ENCODE results near the gene MSRB3.

The MSRB3 gene

GRCh38 chr12:65293735-65294134, 15.3 kb downstream of the MSRB3 start:
- Histone ChIP-seq H3K79me2 (no peaks in the 10 kb centered on the region), H3K9me3 (ENCODE audit: control insufficient read depth, low read length) (no peaks in the 10 kb centered on the region), H3K9ac (no peak overlapping the region), H3K36me3 (ENCODE audit: control insufficient read depth, insufficient read depth, low read length) (no peaks in the 10 kb centered on the region), H2AFZ (no peak overlapping the region), H3K27me3 (ENCODE audit: control insufficient read depth, insufficient read depth, low read length) (no peaks in the 10 kb centered on the region), H3K27ac (no peak overlapping the region), H3K4me1 (no peaks in the 10 kb centered on the region), H3K4me2 (ENCODE audit: low read length) (no peak overlapping the region), H3K4me3 (ENCODE audit: low read depth, low read length) (no peak overlapping the region)
- TF ChIP-seq, protein P1, sequence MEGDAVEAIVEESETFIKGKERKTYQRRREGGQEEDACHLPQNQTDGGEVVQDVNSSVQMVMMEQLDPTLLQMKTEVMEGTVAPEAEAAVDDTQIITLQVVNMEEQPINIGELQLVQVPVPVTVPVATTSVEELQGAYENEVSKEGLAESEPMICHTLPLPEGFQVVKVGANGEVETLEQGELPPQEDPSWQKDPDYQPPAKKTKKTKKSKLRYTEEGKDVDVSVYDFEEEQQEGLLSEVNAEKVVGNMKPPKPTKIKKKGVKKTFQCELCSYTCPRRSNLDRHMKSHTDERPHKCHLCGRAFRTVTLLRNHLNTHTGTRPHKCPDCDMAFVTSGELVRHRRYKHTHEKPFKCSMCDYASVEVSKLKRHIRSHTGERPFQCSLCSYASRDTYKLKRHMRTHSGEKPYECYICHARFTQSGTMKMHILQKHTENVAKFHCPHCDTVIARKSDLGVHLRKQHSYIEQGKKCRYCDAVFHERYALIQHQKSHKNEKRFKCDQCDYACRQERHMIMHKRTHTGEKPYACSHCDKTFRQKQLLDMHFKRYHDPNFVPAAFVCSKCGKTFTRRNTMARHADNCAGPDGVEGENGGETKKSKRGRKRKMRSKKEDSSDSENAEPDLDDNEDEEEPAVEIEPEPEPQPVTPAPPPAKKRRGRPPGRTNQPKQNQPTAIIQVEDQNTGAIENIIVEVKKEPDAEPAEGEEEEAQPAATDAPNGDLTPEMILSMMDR (IDR thresholded peaks at IDR 0.05): no peak

DNA sequence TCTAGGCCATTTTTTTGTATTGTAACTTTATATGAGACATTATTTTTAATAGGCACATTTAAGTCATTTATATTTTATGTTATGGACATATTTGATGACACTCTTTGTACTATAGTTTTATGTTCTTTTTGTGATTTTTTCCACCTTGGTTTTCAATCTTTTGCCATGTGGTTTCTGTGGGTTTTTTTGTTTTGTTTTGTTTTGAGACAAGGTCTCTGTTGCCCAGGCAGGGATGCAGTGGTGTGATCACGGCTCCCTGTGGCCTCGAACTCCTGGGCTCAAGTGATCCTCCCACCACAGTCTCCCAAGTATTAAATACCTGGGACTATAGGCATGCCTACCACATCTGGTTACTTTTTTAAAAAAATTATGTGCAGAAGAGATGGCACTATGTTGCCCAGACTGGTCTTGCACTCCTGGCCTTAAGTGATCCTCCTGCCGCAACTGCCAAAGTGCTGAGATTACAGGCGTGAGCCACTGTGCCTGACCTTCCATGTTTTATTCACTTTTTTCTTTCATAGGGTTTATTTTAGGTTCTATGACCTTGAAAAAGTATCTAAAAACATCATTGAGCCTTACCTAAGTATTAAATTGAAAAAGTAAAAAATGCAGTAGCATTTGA, 16.3 kb downstream of the MSRB3 start:
- Histone ChIP-seq H3K4me2 (ENCODE audit: low read length) (no peak overlapping the region), H3K9me3 (ENCODE audit: control insufficient read depth, low read length) (no peaks in the 10 kb centered on the region), H2AFZ (no peak overlapping the region), H3K4me1 (no peaks in the 10 kb centered on the region), H3K27me3 (ENCODE audit: control insufficient read depth, insufficient read depth, low read length) (no peaks in the 10 kb centered on the region), H3K27ac (no peak overlapping the region), H3K9ac (no peak overlapping the region), H3K4me3 (ENCODE audit: low read depth, low read length) (no peak overlapping the region), H3K36me3 (ENCODE audit: control insufficient read depth, insufficient read depth, low read length) (no peaks in the 10 kb centered on the region), H3K79me2 (no peaks in the 10 kb centered on the region)
- TF ChIP-seq, protein P1 (IDR thresholded peaks at IDR 0.05): no peak

DNA sequence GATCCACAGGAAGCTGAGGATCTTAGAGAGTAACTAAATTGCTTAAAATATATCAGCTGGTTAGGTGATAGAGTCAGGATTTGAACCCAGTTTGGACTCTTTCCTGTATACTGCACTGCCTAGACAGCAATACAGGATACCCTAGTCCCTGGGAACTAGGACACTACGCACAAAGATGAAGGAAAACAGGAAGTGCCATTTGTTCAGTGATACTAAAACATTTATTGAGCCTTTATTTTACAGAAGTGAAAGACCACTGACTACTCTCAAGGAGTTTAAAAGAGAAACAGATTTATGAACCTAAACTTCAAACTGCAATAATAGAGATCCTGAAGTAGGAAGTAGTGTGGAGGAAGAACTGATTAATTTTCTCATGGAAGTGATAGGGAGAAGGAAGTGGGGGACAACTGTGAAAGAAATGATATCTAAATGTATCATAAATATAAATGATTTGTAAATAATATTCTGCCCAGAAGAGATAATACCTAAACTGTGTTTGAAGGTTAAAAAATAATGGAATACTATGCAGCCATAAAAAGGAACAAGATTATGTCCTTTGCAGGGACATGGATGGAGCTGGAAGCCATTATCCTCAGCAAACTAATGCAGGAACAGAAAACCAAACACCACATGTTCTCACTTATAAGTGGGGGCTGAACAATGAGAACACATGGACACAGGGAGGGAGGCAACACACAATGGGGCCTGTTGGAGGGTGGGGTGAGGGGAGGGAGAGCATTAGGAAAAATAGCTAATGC, 18.2 kb downstream of the MSRB3 start:
- H3K27me3 ChIP-seq (ENCODE audit: control insufficient read depth, insufficient read depth, low read length): no peaks in the 10 kb centered on the region
- TF ChIP-seq, protein P1 (IDR thresholded peaks at IDR 0.05): no peak
- H3K4me2 ChIP-seq (ENCODE audit: low read length): no peak overlapping the region
- H2AFZ ChIP-seq: no peak overlapping the region
- no peak overlapping the region for H3K27ac ChIP-seq
- no peak overlapping the region for H3K4me3 ChIP-seq (ENCODE audit: low read depth, low read length)
- H3K4me1 ChIP-seq: no peaks in the 10 kb centered on the region
- H3K36me3 ChIP-seq (ENCODE audit: control insufficient read depth, insufficient read depth, low read length): no peaks in the 10 kb centered on the region
- H3K79me2 ChIP-seq: no peaks in the 10 kb centered on the region
- H3K9me3 ChIP-seq (ENCODE audit: control insufficient read depth, low read length): no peaks in the 10 kb centered on the region
- no peak overlapping the region for H3K9ac ChIP-seq

GRCh38 chr12:65300097-65300496, 21.6 kb downstream of the MSRB3 start:
- no peak overlapping the region for H3K4me3 ChIP-seq (ENCODE audit: low read depth, low read length)
- no peaks in the 10 kb centered on the region for H3K9me3 ChIP-seq (ENCODE audit: control insufficient read depth, low read length)
- H3K79me2 ChIP-seq: no peaks in the 10 kb centered on the region
- no peaks in the 10 kb centered on the region for H3K27me3 ChIP-seq (ENCODE audit: control insufficient read depth, insufficient read depth, low read length)
- H3K27ac ChIP-seq: no peak overlapping the region
- H3K4me1 ChIP-seq: no peaks in the 10 kb centered on the region
- H3K36me3 ChIP-seq (ENCODE audit: control insufficient read depth, insufficient read depth, low read length): no peaks in the 10 kb centered on the region
- H2AFZ ChIP-seq: no peak overlapping the region
- TF ChIP-seq, protein P1 (IDR thresholded peaks at IDR 0.05): no peak
- H3K4me2 ChIP-seq (ENCODE audit: low read length): no peak overlapping the region
- no peak overlapping the region for H3K9ac ChIP-seq
